HepG2 (cell line): ENCODE measurements around the gene IGDCC3. TPM values are rescaled to one million over a fixed set of nuclear protein-coding genes. Genes with fewer than 3 reads are reported as not detected.
A peak's percentile ranks its signal among the peaks of the same experiment; 100 is the strongest.

ENCODE experiments used
- ADNP ChIP-seq: sonication (generic); formaldehyde crosslinking; IDR thresholded peaks from 2 replicates; pipeline ENCODE4 v1.4.0; 2020; ENCODE audit warnings: missing genetic modification reagents
- ELK4 ChIP-seq: sonication (generic); formaldehyde crosslinking; IDR thresholded peaks from 2 replicates; pipeline ENCODE4 v1.9.0; 2021; ENCODE audit warnings: missing genetic modification reagents, borderline replicate concordance
- FOXC1 ChIP-seq: sonication (generic); formaldehyde crosslinking; IDR thresholded peaks from 2 replicates; pipeline ENCODE4 v1.8.0; 2022; ENCODE audit warnings: mild to moderate bottlenecking, missing genetic modification reagents, borderline replicate concordance
- HNRNPL ChIP-seq: fragments of 200-400 bp; formaldehyde crosslinking; IDR thresholded peaks from 2 replicates; pipeline ENCODE4 v1.6.1; 2017; ENCODE audit warnings: mild to moderate bottlenecking, low read depth, low read length
- LCORL ChIP-seq, 2 experiments: fragments of 450-650 bp in 1 of 2; sonication (generic) in 1 of 2; formaldehyde crosslinking in 1 of 2; IDR thresholded peaks; 2 replicates each; pipeline versions ENCODE4 v1.5.0 to v1.6.1; 2017 to 2020; ENCODE audit warnings: antibody characterized with exemption in 1 of 2, missing genetic modification reagents in 1 of 2
- NCOA2 ChIP-seq: sonication (generic); formaldehyde crosslinking; IDR thresholded peaks from 2 replicates; pipeline ENCODE4 v1.8.0; 2022; ENCODE audit warnings: inconsistent platforms
- REST ChIP-seq, 2 experiments: IDR thresholded peaks; 2 replicates each; pipeline ENCODE4 v1.6.1; 2011 to 2012; ENCODE audit warnings: low read length in 2 of 2, borderline replicate concordance in 1 of 2, low read depth in 1 of 2, mild to moderate bottlenecking in 1 of 2, moderate library complexity in 1 of 2
- TBX3 ChIP-seq: fragments of 450-650 bp; IDR thresholded peaks from 2 replicates; pipeline ENCODE4 v1.6.1; 2017; ENCODE audit warnings: antibody characterized with exemption, mild to moderate bottlenecking, inconsistent platforms, borderline replicate concordance
- TCF7L2 ChIP-seq: IDR thresholded peaks from 2 replicates; pipeline ENCODE4 v1.6.1; 2011; ENCODE audit warnings: mild to moderate bottlenecking, low read depth, low read length, moderate library complexity
- UBTF ChIP-seq: sonication (generic); formaldehyde crosslinking; IDR thresholded peaks from 2 replicates; pipeline ENCODE4 v1.4.0; 2020; ENCODE audit warnings: mild to moderate bottlenecking, missing genetic modification reagents
- ZBTB42 ChIP-seq: sonication (generic); formaldehyde crosslinking; IDR thresholded peaks from 2 replicates; pipeline ENCODE4 v1.5.0; 2020; ENCODE audit warnings: mild to moderate bottlenecking, missing genetic modification reagents
- ZNF24 ChIP-seq: fragments of 450-650 bp; IDR thresholded peaks from 2 replicates; pipeline ENCODE4 v1.6.1; 2017; ENCODE audit warnings: antibody characterized with exemption, mild to moderate bottlenecking
- ZNF687 ChIP-seq: sonication (generic); formaldehyde crosslinking; IDR thresholded peaks from 2 replicates; pipeline ENCODE4 v1.5.1; 2020; ENCODE audit warnings: mild to moderate bottlenecking, missing genetic modification reagents, moderate library complexity
- ZSCAN12 ChIP-seq: sonication (generic); formaldehyde crosslinking; IDR thresholded peaks from 2 replicates; pipeline ENCODE4 v1.9.0; 2021; ENCODE audit warnings: mild to moderate bottlenecking, missing genetic modification reagents
- polyA plus RNA-seq, 8 experiments: library from polyadenylated mRNA; depleted of rRNA in 3 of 8; stranded (reverse) in 7 of 8; unstranded in 1 of 8; fragments of >200 nt; fragmentation: Illumina TruSeq in 4 of 8; extraction: Trizol in 4 of 8; gene quantifications; 2 replicates each; pipeline versions ENCODE4 v1.2.1 to v1.2.3, GENCODE V29; 2011 to 2016; ENCODE audit warnings: low read depth in 4 of 8, missing spikeins in 1 of 8, mixed read lengths in 1 of 8; ENCODE audit not compliant: insufficient read depth in 1 of 8
- total RNA-seq, 5 experiments: library from RNA; depleted of rRNA; stranded (reverse); fragments of >200 nt; fragmentation: Illumina TruSeq; extraction: Trizol; gene quantifications; 2 replicates each; pipeline ENCODE4 v1.2.3, GENCODE V29; 2016; ENCODE audit warnings: low read depth in 1 of 5

The IGDCC3 gene
- total and polyA plus RNA-seq, 2 of the 13 experiments (the other 11 are each of a cell fraction or from before 2014, with no cell fraction given), result 30.1 to 51.8 TPM

- TF ChIP-seq UBTF (no peak), REST (IDR thresholded peaks at IDR 0.05; ENCODE audit: borderline replicate concordance in 1 of 2, low read depth in 1 of 2, low read length in 2 of 2) (peak in 1 of 2 experiments; percentile 68; a peak in 1 of 4 replicates), ZNF24 (no peak), TCF7L2 (peak; percentile 65), LCORL (IDR thresholded peaks at IDR 0.05) (no peak), LCORL (CRISPR knock-in tag; IDR thresholded peaks at IDR 0.05) (peak; percentile 43; the same call in 1 of the 2 replicates), ELK4 (CRISPR knock-in tag) (no peak), HNRNPL (no peak), FOXC1 (no peak), ZBTB42 (no peak), ZSCAN12 (no peak), ADNP (no peak), NCOA2 (CRISPR knock-in tag) (peak; percentile 84), TBX3 (peak; percentile 25; the same call in 1 of the 2 replicates), ZNF687 (CRISPR knock-in tag) (no peak)
These were observed 65.3 kb downstream of the IGDCC3 start (continued) for GRCh38 chr15:65312400-65312916.
